GM12865 (cell line): Measurements from ENCODE around the gene MAML3.

Source experiments
- DNase-seq: peaks from one replicate; pipeline ENCODE4 v3.0.0; 2010; ENCODE audit warnings: low read depth
- H3K4me3 ChIP-seq: 2 replicates; pipeline ENCODE4 v1.5.1; 2011; ENCODE audit warnings: mild to moderate bottlenecking, low read depth, low read length, control low read depth
- TF ChIP-seq, protein P1 (sequence below): IDR thresholded peaks from 2 replicates; pipeline ENCODE4 v1.5.1; 2011; ENCODE audit warnings: low read length, control low read depth, low read depth, inconsistent platforms; ENCODE audit not compliant: insufficient read depth; ENCODE audit errors: missing control alignments

Gene MAML3

DNA sequence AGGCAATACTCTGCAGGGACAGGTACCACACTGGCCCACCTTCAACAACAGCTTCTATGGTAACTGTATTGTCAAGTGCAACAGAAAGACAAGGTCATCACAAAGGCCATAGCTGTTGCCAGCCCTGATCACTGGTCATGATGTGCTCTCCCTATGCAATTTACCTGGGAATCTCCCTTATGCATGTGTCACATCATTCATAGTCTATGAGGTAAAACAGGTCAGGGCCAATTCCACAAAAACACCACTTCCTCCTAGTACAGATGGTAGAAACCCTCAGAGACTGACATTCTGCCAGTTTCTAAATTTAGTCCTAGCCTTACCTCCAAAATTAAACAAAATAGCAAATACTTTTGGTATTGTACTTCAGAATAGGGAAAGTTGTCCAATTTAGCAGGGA lies 355.5 kb downstream of the MAML3 start:
- no peak for DNase-seq
- TF ChIP-seq, protein P1, sequence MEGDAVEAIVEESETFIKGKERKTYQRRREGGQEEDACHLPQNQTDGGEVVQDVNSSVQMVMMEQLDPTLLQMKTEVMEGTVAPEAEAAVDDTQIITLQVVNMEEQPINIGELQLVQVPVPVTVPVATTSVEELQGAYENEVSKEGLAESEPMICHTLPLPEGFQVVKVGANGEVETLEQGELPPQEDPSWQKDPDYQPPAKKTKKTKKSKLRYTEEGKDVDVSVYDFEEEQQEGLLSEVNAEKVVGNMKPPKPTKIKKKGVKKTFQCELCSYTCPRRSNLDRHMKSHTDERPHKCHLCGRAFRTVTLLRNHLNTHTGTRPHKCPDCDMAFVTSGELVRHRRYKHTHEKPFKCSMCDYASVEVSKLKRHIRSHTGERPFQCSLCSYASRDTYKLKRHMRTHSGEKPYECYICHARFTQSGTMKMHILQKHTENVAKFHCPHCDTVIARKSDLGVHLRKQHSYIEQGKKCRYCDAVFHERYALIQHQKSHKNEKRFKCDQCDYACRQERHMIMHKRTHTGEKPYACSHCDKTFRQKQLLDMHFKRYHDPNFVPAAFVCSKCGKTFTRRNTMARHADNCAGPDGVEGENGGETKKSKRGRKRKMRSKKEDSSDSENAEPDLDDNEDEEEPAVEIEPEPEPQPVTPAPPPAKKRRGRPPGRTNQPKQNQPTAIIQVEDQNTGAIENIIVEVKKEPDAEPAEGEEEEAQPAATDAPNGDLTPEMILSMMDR: no peak
- no peak overlapping the region for H3K4me3 ChIP-seq

DNA sequence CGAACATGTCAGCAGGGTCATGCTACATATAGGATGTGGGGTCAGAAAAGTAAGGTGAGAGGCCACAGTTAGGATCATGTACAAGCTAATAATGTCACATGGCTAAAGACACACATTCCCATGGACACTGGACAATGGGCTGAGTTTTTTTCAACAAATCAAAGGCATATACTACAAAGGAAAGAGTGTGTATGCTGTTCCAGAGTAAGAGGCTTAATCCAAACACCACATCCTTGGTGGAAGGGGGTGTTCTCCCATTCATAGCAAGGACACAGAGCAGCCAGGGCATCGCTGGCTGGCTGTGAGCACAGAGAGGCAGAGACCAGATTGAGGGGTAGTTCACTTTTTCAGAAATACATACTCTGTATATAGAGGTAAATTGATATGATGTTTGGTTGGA lies 356.7 kb downstream of the MAML3 start:
- no peak overlapping the region for H3K4me3 ChIP-seq
- DNase-seq: no peak
- TF ChIP-seq, protein P1: no peak

DNA sequence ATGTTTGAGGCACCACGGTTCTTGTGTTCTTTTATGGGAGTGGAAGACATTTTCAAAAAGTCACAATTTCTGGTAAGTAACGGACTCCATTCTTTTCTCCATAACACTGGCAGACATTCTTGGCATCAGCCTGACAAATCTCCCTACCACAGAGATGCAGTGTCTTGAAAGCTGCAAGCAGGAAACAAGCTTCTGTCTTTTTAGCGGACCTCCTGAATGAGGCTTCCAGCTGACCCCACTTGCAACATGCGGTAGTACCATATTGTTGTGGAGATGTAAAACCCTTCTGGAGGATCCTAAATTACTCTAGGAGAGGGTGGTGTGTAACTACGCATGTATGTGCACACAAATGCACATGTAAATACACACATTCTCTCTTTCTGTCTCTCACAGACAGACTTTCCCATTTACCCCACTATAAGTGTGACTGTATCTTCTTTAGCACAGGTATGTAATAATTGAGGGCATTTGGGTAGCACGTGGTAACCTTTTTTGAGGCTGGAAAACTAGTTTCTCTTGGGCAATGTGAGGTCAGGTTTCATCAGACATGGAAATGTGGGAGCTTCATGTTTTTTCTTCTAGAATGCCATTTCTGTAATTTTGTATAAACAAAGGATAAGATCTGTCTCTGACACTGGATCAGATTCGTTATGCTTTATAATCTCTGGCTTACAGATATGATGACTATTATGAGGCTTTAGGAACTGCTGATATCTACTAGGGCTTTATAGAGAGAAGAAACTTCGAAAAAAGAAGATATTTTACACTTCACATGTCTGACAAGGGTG lies 358.3 kb downstream of the MAML3 start:
- no peak for DNase-seq

DNA sequence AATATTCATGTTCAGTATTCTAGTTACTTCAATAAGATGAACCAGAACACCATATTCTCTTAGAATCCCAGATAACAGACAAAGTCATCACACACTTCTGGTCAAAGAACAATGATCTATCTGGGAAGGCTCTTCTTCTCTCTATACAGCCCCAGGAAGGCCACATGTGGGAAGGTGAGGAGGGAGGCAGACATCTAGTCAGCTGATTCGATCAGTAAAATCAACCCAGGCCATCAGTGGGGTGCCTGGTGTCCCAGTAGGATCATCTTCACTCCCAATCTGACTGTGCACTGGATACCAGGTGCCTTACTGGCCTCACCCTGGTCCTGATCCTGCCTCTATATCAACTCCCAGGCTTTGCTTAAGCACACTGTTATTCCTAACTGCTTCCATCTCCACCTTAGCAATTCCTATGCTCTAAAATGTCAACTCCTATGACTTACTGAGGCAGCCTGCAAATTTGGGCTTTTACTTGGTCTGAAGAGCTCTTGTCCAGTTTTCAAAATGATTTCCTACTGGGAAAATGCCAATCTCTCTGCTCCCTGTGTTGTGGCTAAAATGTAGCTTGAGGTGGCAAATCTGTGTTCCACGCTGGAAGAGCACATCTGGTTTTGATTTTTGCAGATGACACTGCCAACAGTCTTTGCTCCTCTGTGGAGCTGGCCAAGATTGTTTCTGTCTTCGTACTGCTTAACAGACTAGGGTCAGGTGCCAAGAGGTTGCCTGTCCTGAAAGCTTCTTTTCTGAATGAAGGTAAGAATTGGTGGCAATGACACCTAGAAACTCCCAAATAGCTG lies 359.6 kb downstream of the MAML3 start:
- DNase-seq: no peak
- H3K4me3 ChIP-seq: no peak overlapping the region
- TF ChIP-seq, protein P1: no peak

More for the DNA sequence above, 358.3 kb downstream of the MAML3 start:
- TF ChIP-seq, protein P1: no peak
- no peak overlapping the region for H3K4me3 ChIP-seq

DNA sequence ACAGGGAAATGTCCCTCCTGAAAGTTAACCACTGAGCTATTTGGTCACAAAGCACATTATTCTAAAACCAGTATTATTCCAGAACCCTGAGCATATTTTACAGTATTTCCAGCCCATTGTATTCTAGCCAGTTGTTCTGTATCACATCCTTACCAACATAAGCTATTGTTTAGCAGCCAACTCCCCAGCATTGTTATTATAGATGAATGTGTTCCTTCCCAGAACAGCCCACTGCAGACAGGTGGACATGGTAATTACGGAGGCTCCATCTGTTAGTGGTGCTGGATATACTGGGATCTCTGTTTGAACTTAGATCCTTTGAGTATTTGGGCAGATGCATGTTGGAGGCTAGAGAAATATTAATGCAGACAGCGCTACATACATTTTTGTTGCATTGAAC lies 362.3 kb downstream of the MAML3 start:
- no peak for DNase-seq
- no peak overlapping the region for H3K4me3 ChIP-seq
- TF ChIP-seq, protein P1: no peak

DNA sequence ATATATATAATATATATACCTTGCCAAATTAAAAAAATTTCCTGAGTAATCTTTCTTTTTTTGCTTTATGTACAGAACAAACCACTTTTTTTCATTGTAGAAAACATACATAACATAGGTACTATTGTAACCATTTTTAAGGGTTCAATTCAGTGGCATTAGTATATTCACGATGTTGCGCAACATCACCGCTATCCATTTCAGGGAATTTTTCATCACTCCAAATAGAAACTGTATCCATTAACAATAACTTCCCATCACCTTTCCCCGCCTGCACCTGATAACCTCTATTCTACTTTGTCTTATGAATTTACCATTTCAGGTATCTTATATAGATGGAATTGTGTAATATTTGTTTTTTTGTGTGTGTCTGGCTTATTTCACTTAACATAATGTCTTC lies 363.7 kb downstream of the MAML3 start:
- no peak for DNase-seq
- H3K4me3 ChIP-seq: no peak overlapping the region
- TF ChIP-seq, protein P1: no peak
